ENCODE results near the gene PPM1D.

- TF ChIP-seq, protein P1, sequence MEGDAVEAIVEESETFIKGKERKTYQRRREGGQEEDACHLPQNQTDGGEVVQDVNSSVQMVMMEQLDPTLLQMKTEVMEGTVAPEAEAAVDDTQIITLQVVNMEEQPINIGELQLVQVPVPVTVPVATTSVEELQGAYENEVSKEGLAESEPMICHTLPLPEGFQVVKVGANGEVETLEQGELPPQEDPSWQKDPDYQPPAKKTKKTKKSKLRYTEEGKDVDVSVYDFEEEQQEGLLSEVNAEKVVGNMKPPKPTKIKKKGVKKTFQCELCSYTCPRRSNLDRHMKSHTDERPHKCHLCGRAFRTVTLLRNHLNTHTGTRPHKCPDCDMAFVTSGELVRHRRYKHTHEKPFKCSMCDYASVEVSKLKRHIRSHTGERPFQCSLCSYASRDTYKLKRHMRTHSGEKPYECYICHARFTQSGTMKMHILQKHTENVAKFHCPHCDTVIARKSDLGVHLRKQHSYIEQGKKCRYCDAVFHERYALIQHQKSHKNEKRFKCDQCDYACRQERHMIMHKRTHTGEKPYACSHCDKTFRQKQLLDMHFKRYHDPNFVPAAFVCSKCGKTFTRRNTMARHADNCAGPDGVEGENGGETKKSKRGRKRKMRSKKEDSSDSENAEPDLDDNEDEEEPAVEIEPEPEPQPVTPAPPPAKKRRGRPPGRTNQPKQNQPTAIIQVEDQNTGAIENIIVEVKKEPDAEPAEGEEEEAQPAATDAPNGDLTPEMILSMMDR (IDR thresholded peaks at IDR 0.05; ENCODE audit: insufficient read depth, low read length) = no peak
- no peak for TF ChIP-seq SPI1 (IDR thresholded peaks at IDR 0.05; ENCODE audit: borderline replicate concordance, low read depth)
- TF ChIP-seq POLR2AphosphoS5 (IDR thresholded peaks at IDR 0.05; ENCODE audit: low read depth) = no peak
- TF ChIP-seq REST (IDR thresholded peaks at IDR 0.05; ENCODE audit: insufficient replicate concordance, low read depth) = no peak
Measured at GRCh38 chr17:60618854-60619526, 19.0 kb downstream of the PPM1D start.
